WTC11 (cell line): ENCODE results near the gene CYP21A2. TPM values are rescaled to one million over a fixed set of nuclear protein-coding genes. Genes with fewer than 3 reads are reported as not detected.
A peak's percentile ranks its signal among the peaks of the same experiment; 100 is the strongest.

ENCODE experiments used
- ATF2 ChIP-seq: sonication (generic); formaldehyde crosslinking; IDR thresholded peaks from 2 replicates; pipeline ENCODE4 v1.8.1; 2022; ENCODE audit warnings: low read depth, missing genetic modification reagents, borderline replicate concordance
- CREM ChIP-seq: sonication (generic); formaldehyde crosslinking; IDR thresholded peaks from 2 replicates; pipeline ENCODE4 v1.8.1; 2022; ENCODE audit warnings: mild to moderate bottlenecking, missing genetic modification reagents, moderate library complexity
- ELF4 ChIP-seq: sonication (generic); formaldehyde crosslinking; IDR thresholded peaks from 2 replicates; pipeline ENCODE4 v1.8.1; 2022; ENCODE audit warnings: low read depth, mild to moderate bottlenecking, moderate library complexity, missing genetic modification reagents
- GRHL2 ChIP-seq: fragments of 250-450 bp; sonication (Bioruptor Pico); IDR thresholded peaks from 2 replicates; pipeline ENCODE4 v1.8.0; 2022; ENCODE audit warnings: mild to moderate bottlenecking, moderate library complexity; ENCODE audit not compliant: insufficient replicate concordance, severe bottlenecking
- JAZF1 ChIP-seq: fragments of 250-450 bp; sonication (Bioruptor Pico); IDR thresholded peaks from 2 replicates; pipeline ENCODE4 v1.9.0; 2021; ENCODE audit warnings: moderate library complexity, mild to moderate bottlenecking, inconsistent platforms
- JUN ChIP-seq: sonication (generic); formaldehyde crosslinking; IDR thresholded peaks from 2 replicates; pipeline ENCODE4 v1.8.0; 2023; ENCODE audit warnings: mild to moderate bottlenecking, missing genetic modification reagents
- KAT7 ChIP-seq: sonication (generic); formaldehyde crosslinking; IDR thresholded peaks from 2 replicates; pipeline ENCODE4 v1.8.1; 2023; ENCODE audit warnings: missing genetic modification reagents, mild to moderate bottlenecking, borderline replicate concordance
- MXD4 ChIP-seq: fragments of 250-450 bp; sonication (Bioruptor Pico); IDR thresholded peaks from 2 replicates; pipeline ENCODE4 v1.8.0; 2021; ENCODE audit warnings: mild to moderate bottlenecking, moderate library complexity, borderline replicate concordance
- NFE2L1 ChIP-seq: sonication (generic); formaldehyde crosslinking; IDR thresholded peaks from 2 replicates; pipeline ENCODE4 v1.8.1; 2023; ENCODE audit warnings: missing genetic modification reagents
- PREB ChIP-seq: sonication (generic); formaldehyde crosslinking; IDR thresholded peaks from 2 replicates; pipeline ENCODE4 v1.8.1; 2022; ENCODE audit warnings: mild to moderate bottlenecking, missing genetic modification reagents, moderate library complexity, borderline replicate concordance
- ZBTB21 ChIP-seq: sonication (generic); formaldehyde crosslinking; IDR thresholded peaks from 2 replicates; pipeline ENCODE4 v1.8.1; 2023; ENCODE audit warnings: mild to moderate bottlenecking, missing genetic modification reagents, borderline replicate concordance
- ZNF219 ChIP-seq: sonication (generic); formaldehyde crosslinking; IDR thresholded peaks from 2 replicates; pipeline ENCODE4 v1.8.0; 2023; ENCODE audit warnings: missing genetic modification reagents, mild to moderate bottlenecking, borderline replicate concordance
- ZNF232 ChIP-seq: sonication (generic); formaldehyde crosslinking; IDR thresholded peaks from 2 replicates; pipeline ENCODE4 v1.8.0; 2022; ENCODE audit warnings: mild to moderate bottlenecking, missing genetic modification reagents
- ZNF263 ChIP-seq: sonication (generic); formaldehyde crosslinking; IDR thresholded peaks from 2 replicates; pipeline ENCODE4 v1.8.1; 2022; ENCODE audit warnings: low read depth, mild to moderate bottlenecking, moderate library complexity, missing genetic modification reagents
- ZNF396 ChIP-seq: fragments of 250-450 bp; sonication (Bioruptor Pico); IDR thresholded peaks from 2 replicates; pipeline ENCODE4 v1.8.0; 2021; ENCODE audit warnings: mild to moderate bottlenecking, moderate library complexity, borderline replicate concordance
- ZNF416 ChIP-seq: fragments of 250-450 bp; sonication (Bioruptor Pico); IDR thresholded peaks from 2 replicates; pipeline ENCODE4 v1.9.0; 2021; ENCODE audit warnings: mild to moderate bottlenecking, inconsistent platforms
- ZSCAN18 ChIP-seq: fragments of 250-450 bp; sonication (Bioruptor Pico); IDR thresholded peaks from 2 replicates; pipeline ENCODE4 v2.1.2; 2022; ENCODE audit warnings: mild to moderate bottlenecking, moderate library complexity
- total RNA-seq: library from RNA; stranded (reverse); gene quantifications from 3 replicates; pipeline ENCODE4 v1.2.3, GENCODE V29; 2021
- TF ChIP-seq, protein P1 (sequence below): fragments of 250-450 bp; sonication (Bioruptor Pico); IDR thresholded peaks from 2 replicates; pipeline ENCODE4 v1.8.0; 2021; ENCODE audit warnings: mild to moderate bottlenecking
- TF ChIP-seq, protein P2 (sequence below): fragments of 250-450 bp; sonication (Bioruptor Pico); conservative IDR thresholded peaks from 2 replicates; pipeline ENCODE4 v1.9.0; 2021; ENCODE audit warnings: mild to moderate bottlenecking
- TF ChIP-seq, protein P3 (sequence below): fragments of 200-600 bp; IDR thresholded peaks from 2 replicates; pipeline ENCODE4 v1.8.0; 2022; ENCODE audit warnings: antibody characterized with exemption
- TF ChIP-seq, protein P4 (sequence below): sonication (generic); formaldehyde crosslinking; IDR thresholded peaks from 2 replicates; pipeline ENCODE4 v1.8.0; 2023; ENCODE audit warnings: mild to moderate bottlenecking, missing genetic modification reagents
- TF ChIP-seq, protein P5 (sequence below): sonication (generic); formaldehyde crosslinking; IDR thresholded peaks from 2 replicates; pipeline ENCODE4 v1.8.0; 2022; ENCODE audit warnings: mild to moderate bottlenecking, missing genetic modification reagents

The CYP21A2 gene
- total RNA-seq, 1 experiment from 2014 or later, result 1.2 TPM

- TF ChIP-seq PREB (CRISPR knock-in tag), result 0 out of 2 replicates have a peak, but pooled peaks have one; percentile 47
- TF ChIP-seq, protein P1, sequence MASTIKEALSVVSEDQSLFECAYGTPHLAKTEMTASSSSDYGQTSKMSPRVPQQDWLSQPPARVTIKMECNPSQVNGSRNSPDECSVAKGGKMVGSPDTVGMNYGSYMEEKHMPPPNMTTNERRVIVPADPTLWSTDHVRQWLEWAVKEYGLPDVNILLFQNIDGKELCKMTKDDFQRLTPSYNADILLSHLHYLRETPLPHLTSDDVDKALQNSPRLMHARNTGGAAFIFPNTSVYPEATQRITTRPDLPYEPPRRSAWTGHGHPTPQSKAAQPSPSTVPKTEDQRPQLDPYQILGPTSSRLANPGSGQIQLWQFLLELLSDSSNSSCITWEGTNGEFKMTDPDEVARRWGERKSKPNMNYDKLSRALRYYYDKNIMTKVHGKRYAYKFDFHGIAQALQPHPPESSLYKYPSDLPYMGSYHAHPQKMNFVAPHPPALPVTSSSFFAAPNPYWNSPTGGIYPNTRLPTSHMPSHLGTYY (CRISPR knock-in tag), result no peak
- 0 out of 2 replicates have a peak, but pooled peaks have one; percentile 85 for TF ChIP-seq JUN (CRISPR knock-in tag)
- TF ChIP-seq, protein P2, sequence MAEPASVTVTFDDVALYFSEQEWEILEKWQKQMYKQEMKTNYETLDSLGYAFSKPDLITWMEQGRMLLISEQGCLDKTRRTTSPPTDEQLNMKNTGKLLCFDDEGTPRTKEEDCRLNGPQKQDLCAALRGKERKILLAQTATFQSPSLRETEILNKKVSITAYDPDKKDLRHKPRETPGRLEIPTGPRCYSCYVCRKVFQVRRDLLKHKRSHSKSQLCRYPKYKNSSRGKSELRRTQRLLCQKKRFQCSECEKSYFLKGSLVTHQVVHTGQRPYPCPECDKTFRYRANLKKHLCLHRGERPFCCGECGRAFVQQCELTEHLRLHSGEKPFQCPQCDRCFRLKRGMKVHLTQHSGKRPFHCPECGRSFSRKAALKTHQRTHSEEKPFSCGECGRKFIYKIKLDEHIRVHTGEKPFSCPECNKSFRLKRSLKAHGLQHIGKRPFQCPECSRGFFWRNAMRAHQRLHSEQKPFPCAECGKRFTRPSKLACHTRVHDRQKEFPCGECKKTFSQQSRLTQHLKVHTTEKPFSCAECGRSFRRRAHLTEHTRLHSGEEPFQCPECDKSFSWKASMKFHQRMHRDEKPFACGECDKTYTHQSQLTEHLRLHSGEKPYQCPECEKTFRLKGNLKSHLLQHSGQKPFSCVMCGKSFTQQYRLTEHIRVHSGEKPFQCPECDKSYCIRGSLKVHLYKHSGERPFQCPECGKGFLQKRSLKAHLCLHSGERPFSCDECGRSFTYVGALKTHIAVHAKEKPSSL (CRISPR knock-in tag), result no peak
- TF ChIP-seq GRHL2, result no peak
- TF ChIP-seq ZSCAN18, result no peak
- no peak for TF ChIP-seq KAT7 (CRISPR knock-in tag)
- no peak for TF ChIP-seq MXD4 (CRISPR knock-in tag)
- TF ChIP-seq ZNF263 (CRISPR knock-in tag), result no peak
- TF ChIP-seq ZNF416 (CRISPR knock-in tag), result no peak
- TF ChIP-seq, protein P3, sequence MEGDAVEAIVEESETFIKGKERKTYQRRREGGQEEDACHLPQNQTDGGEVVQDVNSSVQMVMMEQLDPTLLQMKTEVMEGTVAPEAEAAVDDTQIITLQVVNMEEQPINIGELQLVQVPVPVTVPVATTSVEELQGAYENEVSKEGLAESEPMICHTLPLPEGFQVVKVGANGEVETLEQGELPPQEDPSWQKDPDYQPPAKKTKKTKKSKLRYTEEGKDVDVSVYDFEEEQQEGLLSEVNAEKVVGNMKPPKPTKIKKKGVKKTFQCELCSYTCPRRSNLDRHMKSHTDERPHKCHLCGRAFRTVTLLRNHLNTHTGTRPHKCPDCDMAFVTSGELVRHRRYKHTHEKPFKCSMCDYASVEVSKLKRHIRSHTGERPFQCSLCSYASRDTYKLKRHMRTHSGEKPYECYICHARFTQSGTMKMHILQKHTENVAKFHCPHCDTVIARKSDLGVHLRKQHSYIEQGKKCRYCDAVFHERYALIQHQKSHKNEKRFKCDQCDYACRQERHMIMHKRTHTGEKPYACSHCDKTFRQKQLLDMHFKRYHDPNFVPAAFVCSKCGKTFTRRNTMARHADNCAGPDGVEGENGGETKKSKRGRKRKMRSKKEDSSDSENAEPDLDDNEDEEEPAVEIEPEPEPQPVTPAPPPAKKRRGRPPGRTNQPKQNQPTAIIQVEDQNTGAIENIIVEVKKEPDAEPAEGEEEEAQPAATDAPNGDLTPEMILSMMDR, result no peak
- TF ChIP-seq, protein P4, sequence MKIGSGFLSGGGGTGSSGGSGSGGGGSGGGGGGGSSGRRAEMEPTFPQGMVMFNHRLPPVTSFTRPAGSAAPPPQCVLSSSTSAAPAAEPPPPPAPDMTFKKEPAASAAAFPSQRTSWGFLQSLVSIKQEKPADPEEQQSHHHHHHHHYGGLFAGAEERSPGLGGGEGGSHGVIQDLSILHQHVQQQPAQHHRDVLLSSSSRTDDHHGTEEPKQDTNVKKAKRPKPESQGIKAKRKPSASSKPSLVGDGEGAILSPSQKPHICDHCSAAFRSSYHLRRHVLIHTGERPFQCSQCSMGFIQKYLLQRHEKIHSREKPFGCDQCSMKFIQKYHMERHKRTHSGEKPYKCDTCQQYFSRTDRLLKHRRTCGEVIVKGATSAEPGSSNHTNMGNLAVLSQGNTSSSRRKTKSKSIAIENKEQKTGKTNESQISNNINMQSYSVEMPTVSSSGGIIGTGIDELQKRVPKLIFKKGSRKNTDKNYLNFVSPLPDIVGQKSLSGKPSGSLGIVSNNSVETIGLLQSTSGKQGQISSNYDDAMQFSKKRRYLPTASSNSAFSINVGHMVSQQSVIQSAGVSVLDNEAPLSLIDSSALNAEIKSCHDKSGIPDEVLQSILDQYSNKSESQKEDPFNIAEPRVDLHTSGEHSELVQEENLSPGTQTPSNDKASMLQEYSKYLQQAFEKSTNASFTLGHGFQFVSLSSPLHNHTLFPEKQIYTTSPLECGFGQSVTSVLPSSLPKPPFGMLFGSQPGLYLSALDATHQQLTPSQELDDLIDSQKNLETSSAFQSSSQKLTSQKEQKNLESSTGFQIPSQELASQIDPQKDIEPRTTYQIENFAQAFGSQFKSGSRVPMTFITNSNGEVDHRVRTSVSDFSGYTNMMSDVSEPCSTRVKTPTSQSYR (CRISPR knock-in tag), result no peak
- peak; percentile 84 for TF ChIP-seq ELF4 (CRISPR knock-in tag)
- TF ChIP-seq ZNF232, result no peak
- no peak for TF ChIP-seq JAZF1 (CRISPR knock-in tag)
- TF ChIP-seq ZBTB21, result no peak
- TF ChIP-seq ATF2 (CRISPR knock-in tag), result peak; percentile 47; the same call in 1 of the 2 replicates
- TF ChIP-seq ZNF219 (CRISPR knock-in tag), result no peak
- TF ChIP-seq CREM, result no peak
- TF ChIP-seq ZNF396 (CRISPR knock-in tag), result no peak
- TF ChIP-seq, protein P5, sequence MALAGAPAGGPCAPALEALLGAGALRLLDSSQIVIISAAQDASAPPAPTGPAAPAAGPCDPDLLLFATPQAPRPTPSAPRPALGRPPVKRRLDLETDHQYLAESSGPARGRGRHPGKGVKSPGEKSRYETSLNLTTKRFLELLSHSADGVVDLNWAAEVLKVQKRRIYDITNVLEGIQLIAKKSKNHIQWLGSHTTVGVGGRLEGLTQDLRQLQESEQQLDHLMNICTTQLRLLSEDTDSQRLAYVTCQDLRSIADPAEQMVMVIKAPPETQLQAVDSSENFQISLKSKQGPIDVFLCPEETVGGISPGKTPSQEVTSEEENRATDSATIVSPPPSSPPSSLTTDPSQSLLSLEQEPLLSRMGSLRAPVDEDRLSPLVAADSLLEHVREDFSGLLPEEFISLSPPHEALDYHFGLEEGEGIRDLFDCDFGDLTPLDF (CRISPR knock-in tag), result peak; percentile 82; the same call in 1 of the 2 replicates
- TF ChIP-seq NFE2L1, result 0 out of 2 replicates have a peak, but pooled peaks have one; percentile 13
Observed at GRCh38 chr6:32086661-32087573, 48.7 kb downstream of the CYP21A2 start (continued).
